ENCODE results near the gene NEU4. TPM values are rescaled to one million over a fixed set of nuclear protein-coding genes. Genes with fewer than 3 reads are reported as not detected.
"Not testable (repeated sequence)": the region's sequence is repeated elsewhere in the genome, so short reads cannot be mapped to it uniquely, and the experiment has no call there.

Gene NEU4
- total RNA-seq (2021; ENCODE audit: unreplicated experiment) = 10.0 TPM
- polyA plus RNA-seq (2012; ENCODE audit: insufficient read length) = 18.8 TPM
- percentile 39 among the genes with signal in this experiment for Bru-seq, nascent RNA
- BruChase-seq, experiment 1, labeled RNA remaining after a 2-hour chase = percentile 41 among the genes with signal in this experiment
- percentile 48 among the genes with signal in this experiment for BruChase-seq, experiment 2, labeled RNA remaining after a 6-hour chase
- long read RNA-seq, partial matches to known transcripts = 2 of 17 reads
- long read RNA-seq, other reads (novel, unspliced or antisense) = 12 of 17 reads

DNA sequence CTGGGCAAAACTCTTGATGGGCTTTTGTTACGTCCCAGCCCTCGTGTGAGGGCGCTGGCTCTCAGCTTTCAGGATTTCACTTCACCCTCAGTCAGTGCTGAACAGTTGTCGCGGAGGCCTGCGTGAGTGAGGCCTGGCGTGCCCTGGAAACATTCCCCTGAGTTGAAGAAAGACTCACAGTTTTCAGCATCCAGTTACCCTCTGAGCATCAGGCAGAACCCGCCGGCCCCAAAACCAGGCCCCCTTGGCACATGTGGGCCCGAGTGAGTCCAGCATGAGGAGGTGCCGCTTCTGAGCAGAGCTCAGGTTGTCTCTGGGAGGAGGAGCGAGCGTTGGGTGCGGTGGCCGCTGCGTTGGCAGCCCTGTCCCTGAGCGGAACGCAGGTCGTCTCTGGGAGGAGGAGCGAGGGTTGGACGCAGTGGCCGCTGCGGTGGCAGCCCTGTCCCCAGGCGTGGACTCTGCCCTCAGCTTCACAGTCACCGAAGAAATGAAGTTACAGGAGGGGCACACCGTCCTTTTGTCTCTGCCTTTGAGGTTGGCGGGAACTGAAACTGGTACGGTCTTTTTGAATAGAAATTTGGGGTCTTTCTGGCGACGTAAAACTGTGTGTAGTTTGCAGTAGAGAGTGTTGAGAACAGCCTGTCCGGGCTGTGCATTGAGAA is at the start of gene NEU4:
TSS of gene NEU4 (plus strand) at position 473 of the 662 bp plus-strand sequence. CDS start 5,292 bp downstream, outside the sequence.
- H3K9me3 ChIP-seq (ENCODE audit: control insufficient read depth, insufficient read depth, low read depth, low read length) = no peaks in the 10 kb centered on the region
- CTCF ChIA-PET = interaction anchor here (0.6 kb wide), 1 partner anchor 57 kb away, joined by 4 read pairs; no protein-coding TSS in a partner anchor

GRCh38 chr2:241759893-241760292 is 49.1 kb upstream of the NEU4 start:
- H3K9me3 ChIP-seq (ENCODE audit: control insufficient read depth, insufficient read depth, low read depth, low read length); H3K36me3 ChIP-seq (ENCODE audit: control insufficient read depth, insufficient read depth, low read length); H3K27me3 ChIP-seq (ENCODE audit: control insufficient read depth, insufficient read depth, low read length); H3K4me3 ChIP-seq (ENCODE audit: low read depth in 2 of 2, low read length in 2 of 2); intact Hi-C loops (cut with micrococcal nuclease; ENCODE audit: unreplicated experiment); ATAC-seq; BruUV-seq (replicated peaks); POLR2A ChIA-PET; in situ Hi-C loops (cut with HindIII; ENCODE audit: low pct_unique_long_range_greater_than_20kb, low sequenced_read_pairs); H3K27ac ChIP-seq (ENCODE audit: low read length); CTCF ChIA-PET; DNase-seq (ENCODE audit: low read depth, low spot score): not testable (repeated sequence)
- peaks cover 12% of the 10 kb centered on the region for H3K4me1 ChIP-seq (ENCODE audit: control insufficient read depth, insufficient read depth, low read length)

More for the DNA sequence above, at the start of gene NEU4:
- intact Hi-C loops (cut with micrococcal nuclease; ENCODE audit: unreplicated experiment) = no loop called here
- peak within 1 kb of the TSS; percentile 88 for H3K27ac ChIP-seq (ENCODE audit: low read length)
- H3K36me3 ChIP-seq (ENCODE audit: control insufficient read depth, insufficient read depth, low read length) = no peaks in the 10 kb centered on the region
- TF ChIP-seq SIN3A (IDR thresholded peaks at IDR 0.05; ENCODE audit: borderline replicate concordance, insufficient read depth, low read depth, low read length) (no peak), CTCF (IDR thresholded peaks at IDR 0.05) (no peak), REST (IDR thresholded peaks at IDR 0.05; ENCODE audit: insufficient read depth in 1 of 2, low read depth in 2 of 2, low read length in 1 of 2) (no peak), POLR2AphosphoS5 (IDR thresholded peaks at IDR 0.05; ENCODE audit: low read depth, low read length) (no peak), TCF7L2 (IDR thresholded peaks at IDR 0.05; ENCODE audit: low read depth, low read length) (no peak)
- DNase-seq (ENCODE audit: low read depth, low spot score) (no peak), ATAC-seq (peak; percentile 37)
- no TSS peak for BruUV-seq (replicated peaks)
- H3K4me3 ChIP-seq (ENCODE audit: low read depth in 2 of 2, low read length in 2 of 2) = peak within 1 kb of the TSS; percentile 25 to 37
- H3K4me1 ChIP-seq (ENCODE audit: control insufficient read depth, insufficient read depth, low read length) = peaks cover 21% of the 10 kb centered on the region
- in situ Hi-C loops (cut with HindIII; ENCODE audit: low pct_unique_long_range_greater_than_20kb, low sequenced_read_pairs) = no loop called here
- POLR2A ChIA-PET = no interaction called here
- no peaks in the 10 kb centered on the region for H3K27me3 ChIP-seq (ENCODE audit: control insufficient read depth, insufficient read depth, low read length)

All from Panc1 (cell line).